IMR-90 (cell line): ENCODE measurements around the gene IL17REL. TPM values are rescaled to one million over a fixed set of nuclear protein-coding genes. Genes with fewer than 3 reads are reported as not detected.

Experiments used
- ATAC-seq: fragments of 200-7000 bp; cut with Tn5 transposase; 2 replicates; pipeline ENCODE4 v1.9.1; 2020; ENCODE audit warnings: low read depth, mild to moderate bottlenecking, moderate library complexity
- BruUV-seq: library from RNA; stranded (reverse); fragments of 400-500 nt; replicated peaks from 2 replicates; lab custom pipeline; 2021; lab: Mats Ljungman, UMichigan
- CTCF ChIA-PET: fragments of 300-600 bp; formaldehyde crosslinking; extraction: SDS; loops from one replicate; lab custom pipeline; 2021; ENCODE audit warnings: antibody characterized with exemption; lab: Yijun Ruan, JAX
- POLR2A ChIA-PET: fragments of 300-600 bp; sonication (Branson Sonifier 250); formaldehyde crosslinking; loops from one replicate; lab custom pipeline; 2022; ENCODE audit warnings: antibody characterized with exemption; ENCODE audit not compliant: unreplicated experiment; lab: Charles Lee
- DNase-seq: peaks from one replicate; pipeline ENCODE4 v3.0.0; 2013
- H2AFZ ChIP-seq: replicated peaks from 2 replicates; pipeline ENCODE3; 2013; ENCODE audit warnings: low read length, mild to moderate bottlenecking; ENCODE audit not compliant: poor library complexity
- H2AK5ac ChIP-seq: 2 replicates; pipeline ENCODE4 v1.6.1; 2013; ENCODE audit warnings: low read depth, low read length, inconsistent platforms
- H2AK9ac ChIP-seq: replicated peaks from 2 replicates; pipeline ENCODE3; 2013; ENCODE audit warnings: mild to moderate bottlenecking, low read depth, low read length, moderate library complexity; ENCODE audit not compliant: poor library complexity
- H2BK120ac ChIP-seq: 2 replicates; pipeline ENCODE4 v1.6.1; 2013; ENCODE audit warnings: low read depth, low read length, inconsistent platforms
- H2BK15ac ChIP-seq: 3 replicates; pipeline ENCODE4 v1.6.1; 2013; ENCODE audit warnings: low read depth, low read length, inconsistent platforms
- H2BK20ac ChIP-seq: 2 replicates; pipeline ENCODE4 v1.6.1; 2013; ENCODE audit warnings: low read depth, mild to moderate bottlenecking, inconsistent platforms, low read length, moderate library complexity
- H2BK5ac ChIP-seq: 2 replicates; pipeline ENCODE4 v1.6.1; 2013; ENCODE audit warnings: mild to moderate bottlenecking, low read depth, low read length, inconsistent platforms; ENCODE audit not compliant: poor library complexity, severe bottlenecking
- H3K14ac ChIP-seq: replicated peaks from 2 replicates; pipeline ENCODE4 v1.6.1; 2013; ENCODE audit warnings: low read depth, low read length, inconsistent platforms
- H3K18ac ChIP-seq: 2 replicates; pipeline ENCODE4 v1.6.1; 2013; ENCODE audit warnings: low read depth, low read length, control low read depth
- H3K23ac ChIP-seq: 2 replicates; pipeline ENCODE4 v1.6.1; 2013; ENCODE audit warnings: low read depth, low read length, inconsistent platforms
- H3K27ac ChIP-seq: 2 replicates; pipeline ENCODE4 v1.5.1; 2013; ENCODE audit warnings: mild to moderate bottlenecking, control low read depth, low read length; ENCODE audit not compliant: insufficient read depth
- H3K27me3 ChIP-seq: 2 replicates; pipeline ENCODE4 v1.6.1; 2013; ENCODE audit warnings: low read length; ENCODE audit not compliant: control insufficient read depth, insufficient read depth
- H3K36me3 ChIP-seq: 2 replicates; pipeline ENCODE4 v1.6.1; 2013; ENCODE audit warnings: low read length, mixed read lengths; ENCODE audit not compliant: control insufficient read depth, insufficient read depth
- H3K4ac ChIP-seq: 2 replicates; pipeline ENCODE4 v1.6.1; 2013; ENCODE audit warnings: low read depth, low read length, inconsistent platforms
- H3K4me1 ChIP-seq: 2 replicates; pipeline ENCODE4 v1.6.1; 2013; ENCODE audit warnings: low read length, mixed read lengths; ENCODE audit not compliant: control insufficient read depth, insufficient read depth
- H3K4me2 ChIP-seq: 2 replicates; pipeline ENCODE4 v1.6.1; 2013; ENCODE audit warnings: low read depth, mild to moderate bottlenecking, control low read depth, low read length, moderate library complexity
- H3K4me3 ChIP-seq: 2 replicates; pipeline ENCODE4 v1.5.1; 2013; ENCODE audit warnings: low read depth, mild to moderate bottlenecking, control low read depth, low read length, moderate library complexity; ENCODE audit not compliant: insufficient read depth
- H3K56ac ChIP-seq: 2 replicates; pipeline ENCODE4 v1.6.1; 2013; ENCODE audit warnings: low read length, inconsistent platforms; ENCODE audit not compliant: insufficient read depth; ENCODE audit errors: extremely low read depth
- H3K79me1 ChIP-seq, 2 experiments: 2 replicates each; pipeline ENCODE4 v1.6.1; 2013; ENCODE audit warnings: low read length in 2 of 2, inconsistent platforms in 1 of 2, low read depth in 1 of 2
- H3K9ac ChIP-seq: 2 replicates; pipeline ENCODE4 v1.6.1; 2013; ENCODE audit warnings: low read depth, low read length, control low read depth
- H3K9me1 ChIP-seq: 2 replicates; pipeline ENCODE4 v1.6.1; 2013; ENCODE audit warnings: low read length, inconsistent platforms; ENCODE audit not compliant: insufficient read depth
- H3K9me3 ChIP-seq: 2 replicates; pipeline ENCODE4 v1.6.1; 2013; ENCODE audit warnings: low read length; ENCODE audit not compliant: control insufficient read depth, insufficient read depth
- H4K20me1 ChIP-seq: 2 replicates; pipeline ENCODE4 v1.6.1; 2013; ENCODE audit warnings: low read length, inconsistent platforms; ENCODE audit not compliant: insufficient read depth
- H4K5ac ChIP-seq: 2 replicates; pipeline ENCODE4 v1.6.1; 2013; ENCODE audit warnings: mild to moderate bottlenecking, low read depth, low read length, control low read depth
- H4K8ac ChIP-seq, 2 experiments: 2 replicates each; pipeline ENCODE4 v1.6.1; 2013; ENCODE audit warnings: low read depth in 2 of 2, low read length in 2 of 2, control low read depth in 1 of 2, inconsistent platforms in 1 of 2
- H4K91ac ChIP-seq: 2 replicates; pipeline ENCODE4 v1.6.1; 2013; ENCODE audit warnings: low read depth, low read length, inconsistent platforms; ENCODE audit not compliant: insufficient read depth
- BHLHE40 ChIP-seq: fragments of 150-350 bp; IDR thresholded peaks from 2 replicates; pipeline ENCODE4 v1.6.1; 2016; ENCODE audit warnings: mild to moderate bottlenecking, low read depth, low read length
- CEBPB ChIP-seq: IDR thresholded peaks from 2 replicates; pipeline ENCODE4 v1.6.1; 2012; ENCODE audit warnings: low read depth, low read length, improper control_type of control experiment
- CTCF ChIP-seq: conservative IDR thresholded peaks from 2 replicates; pipeline ENCODE4 v1.5.1; 2012; ENCODE audit warnings: mild to moderate bottlenecking, low read depth, low read length, improper control_type of control experiment
- ELK1 ChIP-seq: fragments of 150-350 bp; IDR thresholded peaks from 2 replicates; pipeline ENCODE4 v1.6.1; 2016; ENCODE audit warnings: low read depth, mild to moderate bottlenecking, low read length, moderate library complexity, borderline replicate concordance
- FOS ChIP-seq: fragments of 150-350 bp; IDR thresholded peaks from 2 replicates; pipeline ENCODE4 v1.6.1; 2016; ENCODE audit warnings: low read depth, low read length
- MAFK ChIP-seq: IDR thresholded peaks from 2 replicates; pipeline ENCODE4 v1.6.1; 2012; ENCODE audit warnings: low read depth, low read length, improper control_type of control experiment
- MAZ ChIP-seq: IDR thresholded peaks from 2 replicates; pipeline ENCODE4 v1.6.1; 2012; ENCODE audit warnings: low read depth, mild to moderate bottlenecking, low read length, improper control_type of control experiment, moderate library complexity, borderline replicate concordance
- MXI1 ChIP-seq: IDR thresholded peaks from 2 replicates; pipeline ENCODE4 v1.6.1; 2012; ENCODE audit warnings: low read depth, mild to moderate bottlenecking, low read length, moderate library complexity, borderline replicate concordance
- NFE2L2 ChIP-seq: fragments of 150-350 bp; IDR thresholded peaks from 2 replicates; pipeline ENCODE4 v1.6.1; 2016; ENCODE audit warnings: low read depth, mild to moderate bottlenecking, low read length
- POLR2A ChIP-seq: IDR thresholded peaks from 2 replicates; pipeline ENCODE4 v1.6.1; 2012; ENCODE audit warnings: mild to moderate bottlenecking, low read depth, low read length
- RAD21 ChIP-seq: IDR thresholded peaks from 2 replicates; pipeline ENCODE4 v1.6.1; 2012; ENCODE audit warnings: low read length, improper control_type of control experiment
- RCOR1 ChIP-seq: IDR thresholded peaks from 2 replicates; pipeline ENCODE4 v1.6.1; 2012; ENCODE audit warnings: mild to moderate bottlenecking, low read length, improper control_type of control experiment; ENCODE audit not compliant: insufficient replicate concordance
- RFX5 ChIP-seq: IDR thresholded peaks from 2 replicates; pipeline ENCODE4 v1.8.0; 2012; ENCODE audit warnings: low read depth, mild to moderate bottlenecking, low read length, moderate library complexity
- SMC3 ChIP-seq: fragments of 150-350 bp; IDR thresholded peaks from 2 replicates; pipeline ENCODE4 v1.6.1; 2016; ENCODE audit warnings: low read depth, mild to moderate bottlenecking, antibody characterized with exemption, low read length, moderate library complexity
- USF2 ChIP-seq: fragments of 150-350 bp; IDR thresholded peaks from 2 replicates; pipeline ENCODE4 v1.6.1; 2017; ENCODE audit warnings: mild to moderate bottlenecking, antibody characterized with exemption, low read length, low read depth
- WGBS, 2 experiments: methylation state at CpG; one replicate each; pipeline versions ENCODE4 v1.1.5 to v1.1.7; 2013; ENCODE audit warnings: missing lambda C conversion rate in 2 of 2; ENCODE audit not compliant: insufficient read length in 1 of 2; ENCODE audit errors: extremely low coverage in 2 of 2; 5-methylcytosine and 5-hydroxymethylcytosine counted together
- dilution Hi-C: fragments of 300-500 bp; cut with HindIII; formaldehyde crosslinking; loops from one replicate; pipeline ENCODE4 v1.14.3; 2018; ENCODE audit warnings: low sequenced_read_pairs; ENCODE audit not compliant: unreplicated experiment
- in situ Hi-C: fragments of 300-500 bp; cut with MboI; formaldehyde crosslinking; loops from 3 replicates; pipeline ENCODE4 v1.14.3; 2019; ENCODE audit warnings: low sequenced_read_pairs, inconsistent platforms, mixed read lengths
- intact Hi-C: fragments of 100-400 bp; cut with micrococcal nuclease; formaldehyde crosslinking; loops from 2 replicates; pipeline ENCODE4 v1.10.0; 2022
- polyA plus RNA-seq, 3 experiments: library from polyadenylated mRNA; depleted of rRNA; stranded (reverse); fragments of >200 nt; gene quantifications; 2 replicates each; pipeline ENCODE4 v1.2.3, GENCODE V29; 2012; ENCODE audit warnings: low replicate concordance in 1 of 3
- total RNA-seq: library from RNA; depleted of rRNA; stranded (reverse); fragments of >200 nt; gene quantifications from 2 replicates; pipeline ENCODE4 v1.2.3, GENCODE V29; 2012

Gene IL17REL
- total and polyA plus RNA-seq, 2 of the 4 experiments (the other 2 are of a cell fraction), result not detected

GRCh38 chr22:50015451-50016307 lies 3.1 kb upstream of the IL17REL start:
- Histone ChIP-seq H2BK120ac (no peak overlapping the region), H2AK9ac (no peak overlapping the region), H3K14ac (no peak overlapping the region), H4K8ac (no peak overlapping the region), H4K20me1 (no peaks in the 10 kb centered on the region), H2BK15ac (no peak overlapping the region), H3K27ac (no peak overlapping the region), H3K4me1 (peaks cover 6% of the 10 kb centered on the region; the same call in 1 of the 2 replicates), H3K4ac (no peak overlapping the region), H2AFZ (peak overlapping the region; percentile 43), H3K4me3 (no peak overlapping the region), H3K18ac (no peak overlapping the region), H3K9me3 (peaks cover 4% of the 10 kb centered on the region; the same call in 1 of the 2 replicates), H3K56ac (no peak overlapping the region), H3K79me1 (no peaks in the 10 kb centered on the region), H2BK5ac (no peak overlapping the region), H3K23ac (no peak overlapping the region), H3K27me3 (peaks cover 73% of the 10 kb centered on the region), H3K9ac (no peak overlapping the region), H2BK20ac (no peak overlapping the region), H4K91ac (no peak overlapping the region), H3K4me2 (no peak overlapping the region), H3K36me3 (no peaks in the 10 kb centered on the region), H2AK5ac (no peak overlapping the region), H4K5ac (no peak overlapping the region), H3K9me1 (no peaks in the 10 kb centered on the region)
- ChIA-PET POLR2A (no interaction called here), CTCF (no interaction called here)
- intact Hi-C loops, result no loop called here
- in situ Hi-C loops, result no loop called here
- no TSS peak for BruUV-seq
- DNase-seq, result no peak
- 78% methylated on average over 5 of the region's 30 CpGs; no CpG with 5 or more reads in 1 of the 2 experiments for WGBS, 2 experiments
- dilution Hi-C loops, result no loop called here
- no peak for ATAC-seq
- TF ChIP-seq USF2 (no peak), RFX5 (no peak), ELK1 (no peak), RAD21 (no peak), CEBPB (no peak), BHLHE40 (no peak), MAZ (no peak), SMC3 (no peak), RCOR1 (no peak), NFE2L2 (no peak), FOS (no peak), POLR2A (no peak), MAFK (no peak), MXI1 (no peak), CTCF (no peak)
